H1 (cell line): ENCODE measurements around the gene LMNA. TPM values are rescaled to one million over a fixed set of nuclear protein-coding genes. Genes with fewer than 3 reads are reported as not detected.

Experiments used
- EZH2 ChIP-seq: fragments of 200-600 bp; sonication (generic); IDR thresholded peaks from 2 replicates; pipeline ENCODE4 v1.7.1; 2012; ENCODE audit warnings: low read depth, mild to moderate bottlenecking, moderate library complexity, low read length, inconsistent platforms; ENCODE audit not compliant: severe bottlenecking
- FOSL1 ChIP-seq: IDR thresholded peaks from 2 replicates; pipeline ENCODE4 v1.6.1; 2011; ENCODE audit warnings: mild to moderate bottlenecking, low read depth, low read length, moderate library complexity; ENCODE audit not compliant: insufficient read depth
- SIN3A ChIP-seq, 2 experiments: IDR thresholded peaks in 1 of 2; conservative IDR thresholded peaks in 1 of 2; 2 replicates each; pipeline ENCODE4 v1.6.1; 2011 to 2012; ENCODE audit warnings: low read length in 2 of 2, improper control_type of control experiment in 1 of 2, low read depth in 1 of 2, mild to moderate bottlenecking in 1 of 2
- YY1 ChIP-seq: IDR thresholded peaks from 2 replicates; pipeline ENCODE4 v1.6.1; 2011; ENCODE audit warnings: low read depth, mild to moderate bottlenecking, low read length
- polyA plus RNA-seq, 7 experiments: library from polyadenylated mRNA; depleted of rRNA in 3 of 7; stranded (reverse) in 5 of 7; unstranded in 2 of 7; fragments of >200 nt in 5 of 7; fragments of 200-250 nt in 2 of 7; gene quantifications; 1 replicate in 5 of 7; 2 replicates in 1 of 7; 4 replicates in 1 of 7; pipeline versions ENCODE4 v1.2.1 to v1.2.3, GENCODE V29; 2011 to 2013; ENCODE audit warnings: missing spikeins in 2 of 7, mixed read lengths in 2 of 7
- total RNA-seq: library from RNA; stranded (reverse); fragmentation: NEBNext Ultra II Directional; extraction: Animal tissue kit (Norgen Biotek cat#: 25700); gene quantifications from 2 replicates; pipeline ENCODE4 v1.2.1, GENCODE V29; 2021
- TF ChIP-seq, protein P1 (sequence below): fragments of 300-600 bp; sonication (generic); IDR thresholded peaks from 2 replicates; pipeline ENCODE4 v1.7.1; 2012; ENCODE audit warnings: low read length, moderate library complexity, mild to moderate bottlenecking, inconsistent platforms; ENCODE audit not compliant: insufficient replicate concordance
- TF ChIP-seq, protein P2 (sequence below): IDR thresholded peaks from 2 replicates; pipeline ENCODE4 v1.6.1; 2012; ENCODE audit warnings: low read length, inconsistent platforms

LMNA gene
- total and polyA plus RNA-seq, 2 of the 8 experiments (the other 6 are each of a cell fraction or from before 2014, with no cell fraction given): 25.8 to 46.8 TPM

DNA sequence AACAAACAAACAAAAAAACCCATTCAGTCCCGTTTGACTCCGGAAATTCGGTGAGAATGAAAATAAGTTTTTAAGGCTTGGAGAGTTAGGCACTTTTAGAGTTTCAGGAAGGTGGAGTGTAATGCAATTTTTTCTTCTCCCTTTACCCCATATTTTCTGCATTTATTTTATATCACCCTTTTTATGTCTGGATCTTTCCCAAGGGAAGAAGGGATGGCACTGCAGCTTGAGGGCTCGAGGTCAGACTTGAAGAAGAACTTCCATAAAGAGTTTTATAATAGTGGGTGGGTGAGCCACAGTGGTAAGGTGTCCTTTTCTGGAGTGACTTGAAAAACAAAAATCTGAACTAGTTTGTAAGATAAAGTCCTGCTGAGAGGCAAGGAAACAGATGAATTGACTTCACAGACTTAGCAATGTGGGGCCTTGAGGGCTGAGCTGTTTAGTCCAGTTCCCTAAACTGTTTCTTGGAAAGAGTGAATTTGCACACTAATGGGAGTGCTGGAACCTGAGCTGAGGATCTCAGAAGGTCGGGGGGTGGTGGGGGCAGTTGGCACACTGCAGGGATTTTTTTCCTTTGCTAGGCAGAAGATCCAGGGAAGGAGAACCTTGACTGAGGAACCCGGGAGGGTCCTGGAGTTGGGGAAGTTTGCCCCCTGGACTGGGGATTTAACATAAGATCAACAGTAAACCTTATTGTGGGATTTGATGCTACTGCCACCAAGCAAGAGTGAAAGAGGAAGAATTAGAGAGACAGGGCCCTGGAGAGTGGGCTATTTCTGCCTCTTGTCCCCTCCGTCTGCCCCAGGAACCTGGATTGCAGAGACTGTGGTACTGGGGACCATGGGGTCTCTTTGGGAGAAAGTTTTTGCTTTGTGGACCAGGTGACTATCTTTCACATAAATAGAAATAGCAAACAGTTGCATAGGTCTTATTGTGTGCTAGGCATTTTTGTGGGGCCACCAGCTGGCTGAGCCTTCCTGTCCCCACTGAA, 30.4 kb upstream of the LMNA start (continued):
- TF ChIP-seq, protein P1, sequence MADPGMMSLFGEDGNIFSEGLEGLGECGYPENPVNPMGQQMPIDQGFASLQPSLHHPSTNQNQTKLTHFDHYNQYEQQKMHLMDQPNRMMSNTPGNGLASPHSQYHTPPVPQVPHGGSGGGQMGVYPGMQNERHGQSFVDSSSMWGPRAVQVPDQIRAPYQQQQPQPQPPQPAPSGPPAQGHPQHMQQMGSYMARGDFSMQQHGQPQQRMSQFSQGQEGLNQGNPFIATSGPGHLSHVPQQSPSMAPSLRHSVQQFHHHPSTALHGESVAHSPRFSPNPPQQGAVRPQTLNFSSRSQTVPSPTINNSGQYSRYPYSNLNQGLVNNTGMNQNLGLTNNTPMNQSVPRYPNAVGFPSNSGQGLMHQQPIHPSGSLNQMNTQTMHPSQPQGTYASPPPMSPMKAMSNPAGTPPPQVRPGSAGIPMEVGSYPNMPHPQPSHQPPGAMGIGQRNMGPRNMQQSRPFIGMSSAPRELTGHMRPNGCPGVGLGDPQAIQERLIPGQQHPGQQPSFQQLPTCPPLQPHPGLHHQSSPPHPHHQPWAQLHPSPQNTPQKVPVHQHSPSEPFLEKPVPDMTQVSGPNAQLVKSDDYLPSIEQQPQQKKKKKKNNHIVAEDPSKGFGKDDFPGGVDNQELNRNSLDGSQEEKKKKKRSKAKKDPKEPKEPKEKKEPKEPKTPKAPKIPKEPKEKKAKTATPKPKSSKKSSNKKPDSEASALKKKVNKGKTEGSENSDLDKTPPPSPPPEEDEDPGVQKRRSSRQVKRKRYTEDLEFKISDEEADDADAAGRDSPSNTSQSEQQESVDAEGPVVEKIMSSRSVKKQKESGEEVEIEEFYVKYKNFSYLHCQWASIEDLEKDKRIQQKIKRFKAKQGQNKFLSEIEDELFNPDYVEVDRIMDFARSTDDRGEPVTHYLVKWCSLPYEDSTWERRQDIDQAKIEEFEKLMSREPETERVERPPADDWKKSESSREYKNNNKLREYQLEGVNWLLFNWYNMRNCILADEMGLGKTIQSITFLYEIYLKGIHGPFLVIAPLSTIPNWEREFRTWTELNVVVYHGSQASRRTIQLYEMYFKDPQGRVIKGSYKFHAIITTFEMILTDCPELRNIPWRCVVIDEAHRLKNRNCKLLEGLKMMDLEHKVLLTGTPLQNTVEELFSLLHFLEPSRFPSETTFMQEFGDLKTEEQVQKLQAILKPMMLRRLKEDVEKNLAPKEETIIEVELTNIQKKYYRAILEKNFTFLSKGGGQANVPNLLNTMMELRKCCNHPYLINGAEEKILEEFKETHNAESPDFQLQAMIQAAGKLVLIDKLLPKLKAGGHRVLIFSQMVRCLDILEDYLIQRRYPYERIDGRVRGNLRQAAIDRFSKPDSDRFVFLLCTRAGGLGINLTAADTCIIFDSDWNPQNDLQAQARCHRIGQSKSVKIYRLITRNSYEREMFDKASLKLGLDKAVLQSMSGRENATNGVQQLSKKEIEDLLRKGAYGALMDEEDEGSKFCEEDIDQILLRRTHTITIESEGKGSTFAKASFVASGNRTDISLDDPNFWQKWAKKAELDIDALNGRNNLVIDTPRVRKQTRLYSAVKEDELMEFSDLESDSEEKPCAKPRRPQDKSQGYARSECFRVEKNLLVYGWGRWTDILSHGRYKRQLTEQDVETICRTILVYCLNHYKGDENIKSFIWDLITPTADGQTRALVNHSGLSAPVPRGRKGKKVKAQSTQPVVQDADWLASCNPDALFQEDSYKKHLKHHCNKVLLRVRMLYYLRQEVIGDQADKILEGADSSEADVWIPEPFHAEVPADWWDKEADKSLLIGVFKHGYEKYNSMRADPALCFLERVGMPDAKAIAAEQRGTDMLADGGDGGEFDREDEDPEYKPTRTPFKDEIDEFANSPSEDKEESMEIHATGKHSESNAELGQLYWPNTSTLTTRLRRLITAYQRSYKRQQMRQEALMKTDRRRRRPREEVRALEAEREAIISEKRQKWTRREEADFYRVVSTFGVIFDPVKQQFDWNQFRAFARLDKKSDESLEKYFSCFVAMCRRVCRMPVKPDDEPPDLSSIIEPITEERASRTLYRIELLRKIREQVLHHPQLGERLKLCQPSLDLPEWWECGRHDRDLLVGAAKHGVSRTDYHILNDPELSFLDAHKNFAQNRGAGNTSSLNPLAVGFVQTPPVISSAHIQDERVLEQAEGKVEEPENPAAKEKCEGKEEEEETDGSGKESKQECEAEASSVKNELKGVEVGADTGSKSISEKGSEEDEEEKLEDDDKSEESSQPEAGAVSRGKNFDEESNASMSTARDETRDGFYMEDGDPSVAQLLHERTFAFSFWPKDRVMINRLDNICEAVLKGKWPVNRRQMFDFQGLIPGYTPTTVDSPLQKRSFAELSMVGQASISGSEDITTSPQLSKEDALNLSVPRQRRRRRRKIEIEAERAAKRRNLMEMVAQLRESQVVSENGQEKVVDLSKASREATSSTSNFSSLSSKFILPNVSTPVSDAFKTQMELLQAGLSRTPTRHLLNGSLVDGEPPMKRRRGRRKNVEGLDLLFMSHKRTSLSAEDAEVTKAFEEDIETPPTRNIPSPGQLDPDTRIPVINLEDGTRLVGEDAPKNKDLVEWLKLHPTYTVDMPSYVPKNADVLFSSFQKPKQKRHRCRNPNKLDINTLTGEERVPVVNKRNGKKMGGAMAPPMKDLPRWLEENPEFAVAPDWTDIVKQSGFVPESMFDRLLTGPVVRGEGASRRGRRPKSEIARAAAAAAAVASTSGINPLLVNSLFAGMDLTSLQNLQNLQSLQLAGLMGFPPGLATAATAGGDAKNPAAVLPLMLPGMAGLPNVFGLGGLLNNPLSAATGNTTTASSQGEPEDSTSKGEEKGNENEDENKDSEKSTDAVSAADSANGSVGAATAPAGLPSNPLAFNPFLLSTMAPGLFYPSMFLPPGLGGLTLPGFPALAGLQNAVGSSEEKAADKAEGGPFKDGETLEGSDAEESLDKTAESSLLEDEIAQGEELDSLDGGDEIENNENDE: no peak
- no peak for TF ChIP-seq FOSL1
- TF ChIP-seq YY1: no peak
- TF ChIP-seq SIN3A (conservative IDR thresholded peaks at IDR 0.05 in 1 of 2, IDR thresholded peaks at IDR 0.05 in 1 of 2; ENCODE audit: low read depth in 1 of 2, low read length in 2 of 2): no peak
- TF ChIP-seq EZH2: no peak
- TF ChIP-seq, protein P2, sequence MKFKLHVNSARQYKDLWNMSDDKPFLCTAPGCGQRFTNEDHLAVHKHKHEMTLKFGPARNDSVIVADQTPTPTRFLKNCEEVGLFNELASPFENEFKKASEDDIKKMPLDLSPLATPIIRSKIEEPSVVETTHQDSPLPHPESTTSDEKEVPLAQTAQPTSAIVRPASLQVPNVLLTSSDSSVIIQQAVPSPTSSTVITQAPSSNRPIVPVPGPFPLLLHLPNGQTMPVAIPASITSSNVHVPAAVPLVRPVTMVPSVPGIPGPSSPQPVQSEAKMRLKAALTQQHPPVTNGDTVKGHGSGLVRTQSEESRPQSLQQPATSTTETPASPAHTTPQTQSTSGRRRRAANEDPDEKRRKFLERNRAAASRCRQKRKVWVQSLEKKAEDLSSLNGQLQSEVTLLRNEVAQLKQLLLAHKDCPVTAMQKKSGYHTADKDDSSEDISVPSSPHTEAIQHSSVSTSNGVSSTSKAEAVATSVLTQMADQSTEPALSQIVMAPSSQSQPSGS: 0 out of 2 replicates have a peak, but pooled peaks have one; percentile 15
